Activated effector memory CD4-positive, alpha-beta T cell treated with Interleukin-2 at 50 U/mL for 16 hours (primary cell): ENCODE measurements around the gene CACNB2.
"Not testable (repeated sequence)": the region's sequence is repeated elsewhere in the genome, so short reads cannot be mapped to it uniquely, and the experiment has no call there.

Experiments used
- DNase-seq: peaks from one replicate; pipeline ENCODE4 v3.0.0-alpha.2; 2020

The CACNB2 gene

DNA sequence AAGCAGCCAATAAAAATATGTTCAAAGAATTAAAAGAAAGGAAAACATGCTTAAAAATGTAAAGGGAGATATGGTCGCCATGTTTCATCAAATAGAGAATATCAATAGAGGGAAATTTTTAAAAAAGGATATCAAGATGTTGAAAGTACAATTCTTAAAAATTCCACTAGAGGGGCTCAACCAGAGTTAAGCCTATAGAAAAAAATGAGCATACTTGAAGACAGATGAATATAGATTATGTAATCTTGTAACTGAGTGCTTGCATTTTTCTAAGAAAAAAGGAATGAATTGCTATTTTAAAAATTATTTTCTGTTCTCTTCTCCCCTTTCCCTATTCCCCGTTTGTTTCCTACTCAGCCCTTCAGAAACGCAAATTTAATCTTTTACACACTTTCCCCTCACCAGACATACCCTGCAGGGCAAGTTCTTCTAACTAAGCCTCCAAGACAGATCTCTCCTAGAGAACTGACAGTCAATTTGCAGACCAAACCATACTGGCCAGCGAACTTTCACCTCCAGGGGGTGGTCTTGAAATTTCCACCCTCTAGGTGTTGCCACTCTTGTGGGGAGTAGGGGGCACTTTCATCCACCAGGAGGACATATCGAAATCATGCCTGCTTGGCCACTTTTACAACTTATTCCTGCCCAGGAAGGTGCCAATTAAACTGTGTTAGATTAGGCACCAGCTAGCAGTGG is 443.5 kb downstream of the CACNB2 start:
- DNase-seq: no peak

DNA sequence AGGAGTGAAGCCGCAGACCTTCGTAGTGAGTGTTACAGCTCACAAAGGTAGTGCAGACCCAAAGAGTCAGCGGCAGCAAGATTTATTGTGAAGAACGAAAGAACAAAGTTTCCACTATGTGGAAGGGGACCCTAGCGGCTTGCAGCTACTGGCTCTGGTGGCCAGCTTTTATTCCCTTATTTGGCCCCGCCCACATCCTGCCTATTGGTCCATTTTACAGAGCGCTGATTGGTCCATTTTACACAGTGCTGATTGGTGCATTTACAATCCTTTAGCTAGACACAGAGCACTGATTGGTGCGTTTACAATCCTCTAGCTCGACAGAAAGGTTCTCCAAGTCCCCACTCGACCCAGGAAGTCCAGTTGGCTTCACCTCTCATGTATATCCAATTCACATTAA is 446.4 kb downstream of the CACNB2 start:
- DNase-seq: not testable (repeated sequence)

DNA sequence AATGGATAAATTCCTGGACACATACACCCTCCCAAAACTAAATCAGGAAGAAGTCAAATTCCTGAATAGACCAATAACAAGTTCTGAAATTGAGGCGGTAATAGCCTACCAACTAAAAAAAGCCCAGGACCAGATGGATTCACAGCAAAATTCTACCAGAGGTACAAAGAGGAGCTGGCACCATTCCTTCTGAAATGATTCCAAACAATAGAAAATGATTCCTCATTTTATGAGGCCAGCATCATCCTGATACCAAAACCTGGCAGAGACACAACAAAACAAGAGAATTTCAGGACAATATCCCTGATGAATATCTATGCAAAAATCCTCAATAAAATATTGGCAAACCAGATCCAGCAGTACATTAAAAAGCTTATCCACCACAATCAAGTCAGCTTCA is 450.9 kb downstream of the CACNB2 start:
- not testable (repeated sequence) for DNase-seq
